GM18907 (cell line): ENCODE measurements around the gene PAPLN.

Source experiments
- ATAC-seq: cut with Tn5 transposase; IDR thresholded peaks from one replicate; pipeline ENCODE4 v1.9.1; 2021; ENCODE audit warnings: mild to moderate bottlenecking, moderate library complexity; ENCODE audit not compliant: unreplicated experiment

Gene PAPLN

DNA sequence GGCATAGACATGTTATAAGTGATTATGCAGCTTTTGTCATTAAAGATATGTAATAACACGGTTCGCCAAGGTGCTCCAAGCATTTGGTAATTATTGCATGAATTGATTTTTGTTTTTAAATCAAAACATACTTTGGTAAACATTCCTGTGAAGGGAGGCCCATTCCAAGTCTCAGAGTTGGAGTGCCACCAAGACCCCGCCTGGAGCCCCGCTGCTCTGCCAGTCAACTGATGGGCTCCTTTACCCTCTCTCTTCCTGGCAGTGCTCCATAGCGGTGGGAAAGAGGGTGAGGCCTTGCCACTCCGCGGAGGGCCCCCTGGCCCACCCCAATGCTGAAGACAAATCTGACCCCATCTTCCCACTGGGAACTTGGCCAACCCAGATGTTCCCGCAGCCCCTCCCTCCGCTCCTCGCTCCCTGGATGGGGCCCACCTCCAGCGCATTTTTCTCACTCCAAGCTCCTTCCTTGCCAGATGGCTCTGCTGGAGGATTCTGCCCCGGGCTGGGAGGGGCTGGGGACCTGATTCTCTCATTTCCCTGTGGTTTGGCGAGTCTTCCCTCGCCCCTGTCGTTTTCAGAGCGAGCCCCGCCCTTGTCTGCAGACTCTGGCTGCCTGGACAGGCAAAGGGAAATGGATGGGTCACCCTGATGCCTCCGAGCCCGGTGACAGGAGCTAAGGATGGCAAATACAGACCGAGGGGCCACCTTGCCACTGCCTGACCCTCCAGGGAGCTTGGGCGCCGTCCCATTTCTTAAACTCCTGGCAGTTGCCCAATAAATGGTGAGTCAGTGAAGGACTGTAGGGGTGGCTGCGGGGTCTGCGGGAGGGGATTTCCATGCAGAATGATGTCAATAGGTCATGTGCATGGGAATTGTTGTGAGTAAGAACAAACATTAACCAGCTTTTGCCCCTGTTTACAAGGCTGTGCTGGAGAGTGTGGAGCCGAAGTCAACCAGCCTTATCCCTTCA lies 9.2 kb upstream of the PAPLN start:
- no peak for ATAC-seq

DNA sequence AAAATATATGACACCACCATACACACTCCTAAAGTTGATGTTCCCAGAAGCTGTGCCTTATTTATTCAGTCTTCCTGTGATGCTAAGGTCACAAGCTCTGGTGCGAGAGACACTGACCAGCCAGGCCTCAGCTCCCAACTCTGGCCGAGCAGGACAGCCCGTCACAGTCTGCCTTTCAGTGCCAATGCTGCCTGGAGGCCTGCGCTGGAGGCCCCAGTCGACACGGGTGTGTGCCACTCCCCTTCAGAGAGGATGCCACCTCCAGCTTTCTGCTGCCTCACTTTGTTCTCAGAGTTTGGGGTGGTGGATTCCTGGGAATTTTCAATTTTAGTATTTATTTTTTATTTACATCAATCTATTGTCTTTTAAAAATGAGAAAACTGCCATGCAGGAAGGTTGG lies 7.3 kb upstream of the PAPLN start:
- ATAC-seq: no peak

DNA sequence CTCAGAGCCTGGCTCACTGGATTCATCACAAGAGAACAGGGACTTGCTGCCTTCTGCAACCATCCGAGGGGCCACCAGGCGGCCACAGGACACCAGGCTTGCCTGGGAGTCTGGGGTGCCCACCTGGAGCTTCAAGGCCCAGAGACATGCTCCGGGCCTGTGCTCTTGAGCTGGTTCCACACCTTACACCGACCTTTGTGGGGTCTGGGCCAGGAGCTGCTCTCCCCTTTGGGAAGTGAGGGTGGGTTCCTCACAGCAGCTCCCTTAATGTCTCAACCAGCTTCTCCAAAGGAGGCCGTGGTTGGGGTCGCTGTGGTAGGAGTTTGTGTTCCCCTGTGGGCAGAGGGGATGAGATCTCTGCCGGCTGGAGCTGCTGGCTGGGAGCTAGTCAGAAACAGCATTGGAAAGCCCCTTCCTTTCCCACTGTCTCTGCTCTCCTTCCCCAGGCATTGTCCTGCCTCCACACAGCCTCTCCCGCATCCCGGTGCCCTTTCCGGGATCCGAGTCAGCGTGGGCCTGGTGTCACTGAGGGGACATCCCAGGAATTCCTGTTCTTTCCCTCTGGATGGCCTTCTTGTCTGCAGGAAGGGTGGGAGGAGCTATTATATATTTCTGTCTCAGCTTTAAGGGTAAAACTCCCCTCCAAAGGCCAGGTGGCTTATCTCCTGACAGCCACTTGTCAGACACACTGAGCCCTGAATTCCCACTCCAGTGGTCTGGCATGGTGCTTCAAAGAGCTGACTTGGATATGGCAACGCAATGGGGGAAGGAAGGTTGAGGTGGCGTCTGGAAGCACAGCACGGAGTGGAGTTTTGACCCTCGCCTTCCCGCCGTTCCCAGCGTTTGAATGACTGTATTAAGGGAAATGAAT lies 5.1 kb upstream of the PAPLN start:
- no peak for ATAC-seq

DNA sequence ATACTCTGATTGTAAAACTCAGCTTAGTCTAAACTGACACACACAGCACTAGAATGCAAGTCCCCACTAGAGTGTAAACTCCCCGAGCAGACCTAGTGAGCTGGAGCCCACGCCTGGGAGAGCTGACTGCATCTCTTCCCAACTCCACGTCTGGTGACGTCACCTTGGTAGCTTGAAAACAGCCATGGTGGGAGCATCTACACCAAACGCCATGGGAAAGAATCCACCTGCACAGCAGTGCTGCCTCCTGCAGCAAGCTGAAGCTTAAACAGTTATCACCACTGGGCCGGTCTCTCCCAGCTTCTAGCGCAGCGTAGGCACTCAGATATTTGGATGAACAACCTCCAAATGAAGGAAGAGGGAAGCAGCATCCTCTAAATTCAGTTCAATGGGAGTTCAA lies 4.3 kb upstream of the PAPLN start:
- no peak for ATAC-seq

DNA sequence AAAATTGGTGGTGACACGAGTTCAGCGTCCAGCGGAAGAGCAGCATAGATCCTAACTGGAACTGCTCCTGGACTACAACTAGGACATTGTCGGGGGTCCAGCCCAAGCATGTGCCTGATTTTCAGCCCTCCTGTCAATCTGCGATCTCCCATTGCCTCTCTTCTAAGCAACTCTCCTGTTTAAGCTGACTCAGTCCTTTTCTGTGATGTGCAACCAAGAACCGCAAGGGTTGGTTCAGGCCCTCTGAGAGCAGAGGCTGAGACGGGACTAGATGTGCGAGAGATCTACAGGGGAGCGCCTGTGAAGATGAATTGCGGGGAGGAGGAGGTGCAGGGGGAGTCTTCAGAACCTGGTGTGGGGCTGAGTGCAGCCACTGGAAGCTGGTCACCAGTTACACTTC lies 3.7 kb upstream of the PAPLN start:
- no peak for ATAC-seq

DNA sequence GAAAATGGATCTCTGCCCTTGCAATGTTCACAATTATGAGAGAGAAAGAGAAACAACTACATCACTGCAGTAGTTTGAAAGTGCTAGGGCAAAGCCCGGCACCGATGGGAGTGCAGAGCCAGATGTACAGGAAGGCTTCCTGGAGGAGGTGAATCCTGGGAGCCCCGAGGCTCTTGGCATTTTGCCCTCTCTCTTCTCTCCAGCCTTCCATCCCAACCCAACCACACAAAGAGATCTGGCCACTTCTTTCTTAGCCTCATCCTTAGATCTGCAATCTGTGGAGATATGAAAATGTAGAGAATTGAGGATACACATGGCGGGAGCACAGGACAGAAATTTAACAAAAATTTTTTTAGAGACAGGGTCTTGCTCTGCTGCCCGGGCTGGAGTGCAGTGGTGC lies 3.3 kb upstream of the PAPLN start:
- ATAC-seq: no peak

DNA sequence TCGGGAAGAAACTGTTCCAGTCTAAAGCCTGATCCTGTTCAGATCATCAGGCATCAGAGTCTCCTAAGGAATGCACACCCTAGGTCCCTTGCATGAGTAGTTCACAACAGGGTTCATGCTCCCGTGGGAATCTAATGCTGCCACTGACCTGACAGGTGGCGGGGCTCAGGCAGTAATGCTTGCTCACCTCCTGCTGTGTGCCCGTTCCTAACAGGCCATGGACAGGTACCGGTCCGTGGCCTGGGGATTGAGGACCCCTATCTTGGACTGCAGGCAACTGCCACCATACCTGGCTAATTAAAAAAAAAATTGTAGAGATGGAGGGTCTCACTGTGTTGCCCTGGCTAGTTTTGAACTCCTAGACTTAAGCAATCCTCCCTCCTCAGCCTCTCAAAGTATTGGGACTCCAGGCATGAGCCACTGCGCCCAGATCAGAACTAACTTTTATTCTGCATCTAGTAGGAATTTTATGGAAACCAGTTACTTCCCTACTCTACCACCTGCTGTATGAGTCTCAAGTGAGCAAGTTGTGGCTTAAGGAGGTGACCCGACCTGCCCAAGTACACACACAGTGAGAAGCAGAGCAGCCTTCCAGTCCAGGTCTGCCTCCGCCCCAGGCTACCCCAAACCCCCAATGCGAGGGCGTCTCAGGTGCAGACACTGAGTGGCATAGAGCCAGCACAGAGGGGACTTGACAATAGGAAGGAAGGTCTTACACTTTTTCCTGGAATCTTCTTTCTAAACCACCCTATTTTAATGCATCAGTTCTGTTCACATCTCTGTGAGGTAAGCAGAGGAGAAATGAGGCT lies 2.5 kb upstream of the PAPLN start:
- no peak for ATAC-seq

DNA sequence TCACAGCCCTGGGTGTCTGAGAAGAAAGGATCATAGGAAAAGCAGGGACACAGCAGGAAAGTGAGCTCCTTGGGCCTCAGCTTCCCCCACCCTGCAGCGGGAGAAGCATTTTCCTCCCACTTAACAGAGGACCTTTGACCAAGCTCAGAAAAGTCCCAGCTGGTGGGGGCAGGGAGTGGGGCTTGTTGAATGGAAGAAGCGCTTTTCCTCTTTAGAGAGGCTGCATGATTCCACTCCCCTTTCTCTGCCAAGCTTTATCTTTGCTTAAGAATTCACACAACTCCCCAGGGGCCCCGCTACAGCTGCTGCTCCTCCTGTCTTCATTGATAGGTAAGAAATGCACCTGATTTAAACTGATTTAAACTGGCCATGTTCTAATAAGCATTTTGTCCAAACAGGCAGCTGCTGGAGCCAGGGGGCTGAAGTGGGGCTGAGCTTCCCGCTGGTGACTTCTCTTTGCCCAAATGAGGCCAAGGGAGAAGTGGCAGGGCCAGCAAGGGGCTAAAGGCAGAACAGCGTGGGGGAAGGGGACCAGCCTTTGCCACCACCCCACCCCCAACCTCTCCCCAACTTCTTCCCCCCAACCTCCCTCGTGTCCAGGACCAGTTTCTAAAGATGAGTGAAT lies 1.7 kb upstream of the PAPLN start:
- no peak for ATAC-seq

DNA sequence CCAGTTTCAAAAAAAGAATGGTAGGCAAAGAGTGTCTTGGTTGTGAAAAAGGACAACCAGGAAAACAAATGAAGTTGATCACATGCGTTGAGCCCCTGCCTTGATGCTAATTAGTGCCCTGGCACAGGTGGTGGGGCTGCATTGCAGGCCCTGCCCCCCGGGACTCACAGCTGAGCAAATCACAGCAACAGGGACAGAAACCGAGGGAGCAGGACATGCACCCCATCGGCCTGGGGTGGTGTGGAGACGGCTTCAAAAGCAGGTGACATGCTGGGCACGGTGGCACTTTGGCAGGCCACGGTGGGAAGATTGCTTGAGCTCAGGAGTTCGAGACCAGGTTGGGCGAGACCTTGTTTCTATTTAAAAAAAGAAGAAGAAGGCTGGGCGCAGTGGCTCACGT lies 1.1 kb upstream of the PAPLN start:
- ATAC-seq: no peak

DNA sequence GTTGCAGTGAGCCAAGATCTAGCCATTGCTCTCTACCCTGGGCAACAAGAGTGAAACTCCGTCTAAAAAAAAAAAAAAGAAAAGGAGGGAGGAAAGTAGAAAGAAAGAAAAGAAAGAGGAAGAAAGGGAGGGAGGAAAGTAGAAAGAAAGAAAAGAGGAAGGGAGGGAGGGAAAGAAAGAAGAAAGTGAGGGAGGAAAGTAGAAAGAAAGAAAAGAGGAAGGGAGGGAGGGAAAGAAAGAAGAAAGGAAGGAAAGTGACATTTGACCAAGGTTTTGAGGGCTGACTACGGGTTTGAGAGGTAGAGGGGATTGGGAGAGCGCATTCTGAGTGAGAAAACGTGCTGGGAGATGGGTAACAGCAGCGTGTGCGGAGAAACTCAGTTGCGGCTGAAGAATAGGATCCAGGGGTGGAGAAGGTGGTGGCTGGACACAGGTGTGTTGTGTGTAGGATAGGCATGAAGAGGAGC lies 521 bp upstream of the PAPLN start:
- ATAC-seq: no peak

DNA sequence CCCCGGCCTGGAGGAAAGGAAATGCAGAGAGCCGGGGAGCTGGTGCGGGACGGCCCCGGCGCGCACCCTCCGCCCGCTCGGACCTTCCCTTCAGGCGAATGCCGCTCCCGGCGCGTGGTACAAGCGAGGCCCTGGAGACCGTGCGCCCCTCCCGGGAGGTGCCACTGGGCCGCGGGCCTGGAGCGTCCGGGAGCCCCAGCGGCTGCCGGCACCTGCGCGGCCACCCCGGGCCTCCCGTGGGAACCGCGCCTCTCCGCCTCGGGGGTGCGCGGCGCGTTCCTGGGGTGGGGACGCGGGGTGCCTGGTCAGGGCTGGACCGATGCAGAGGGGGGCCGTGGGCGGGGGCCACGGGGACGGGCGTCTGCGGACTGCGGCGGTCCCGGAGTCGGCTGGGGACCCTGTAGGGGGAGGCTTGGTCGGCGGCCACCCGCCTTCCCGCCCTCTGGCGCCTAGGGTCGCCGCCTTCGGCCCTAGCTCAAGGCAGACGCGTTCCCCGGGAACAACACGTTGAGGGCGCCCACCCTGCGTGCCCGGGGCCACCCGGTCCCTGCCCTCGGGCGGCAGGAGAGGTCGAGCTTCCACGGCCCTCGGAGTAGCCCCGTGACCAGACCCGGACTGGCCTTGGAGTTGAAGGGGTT lies 599 bp downstream of the PAPLN start:
- ATAC-seq: no peak

DNA sequence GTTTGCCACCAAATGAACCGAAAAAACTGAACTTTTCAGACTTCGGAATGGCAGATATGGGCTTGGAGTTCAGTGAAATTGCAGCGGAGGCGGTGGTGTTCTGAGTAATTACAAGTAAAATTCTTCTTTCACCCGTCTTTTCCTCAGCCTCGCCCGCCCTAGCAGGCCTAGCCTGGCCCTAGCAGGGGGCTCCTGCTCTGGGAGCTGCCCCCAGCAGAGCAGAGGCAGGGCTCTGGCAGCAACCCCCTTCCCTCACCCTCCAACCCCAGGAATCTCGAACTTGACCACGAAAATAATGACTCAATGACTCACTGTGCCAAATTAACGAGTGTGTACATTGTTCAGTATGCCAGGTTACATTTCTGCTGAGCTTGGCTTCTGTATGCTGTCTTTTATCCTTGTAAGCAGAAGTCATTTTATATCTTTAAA lies 1.1 kb downstream of the PAPLN start:
- no peak for ATAC-seq

DNA sequence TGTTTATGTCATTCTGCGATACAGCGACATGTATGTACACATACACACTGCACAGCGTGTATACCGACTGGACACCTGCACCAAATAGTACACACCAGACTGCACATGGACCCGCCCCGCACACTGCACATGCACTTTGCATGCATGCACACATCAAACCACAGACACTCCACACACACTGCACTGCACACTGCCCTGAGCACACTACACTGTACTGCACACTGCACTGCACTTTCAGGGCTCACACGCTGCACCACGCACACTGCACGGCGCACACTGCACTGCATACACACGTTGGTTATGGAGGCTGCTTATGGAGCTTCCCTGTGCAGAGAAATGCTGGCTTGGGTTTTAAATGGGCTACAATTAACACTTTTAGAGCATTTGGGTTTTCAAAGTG lies 1.6 kb downstream of the PAPLN start:
- no peak for ATAC-seq

DNA sequence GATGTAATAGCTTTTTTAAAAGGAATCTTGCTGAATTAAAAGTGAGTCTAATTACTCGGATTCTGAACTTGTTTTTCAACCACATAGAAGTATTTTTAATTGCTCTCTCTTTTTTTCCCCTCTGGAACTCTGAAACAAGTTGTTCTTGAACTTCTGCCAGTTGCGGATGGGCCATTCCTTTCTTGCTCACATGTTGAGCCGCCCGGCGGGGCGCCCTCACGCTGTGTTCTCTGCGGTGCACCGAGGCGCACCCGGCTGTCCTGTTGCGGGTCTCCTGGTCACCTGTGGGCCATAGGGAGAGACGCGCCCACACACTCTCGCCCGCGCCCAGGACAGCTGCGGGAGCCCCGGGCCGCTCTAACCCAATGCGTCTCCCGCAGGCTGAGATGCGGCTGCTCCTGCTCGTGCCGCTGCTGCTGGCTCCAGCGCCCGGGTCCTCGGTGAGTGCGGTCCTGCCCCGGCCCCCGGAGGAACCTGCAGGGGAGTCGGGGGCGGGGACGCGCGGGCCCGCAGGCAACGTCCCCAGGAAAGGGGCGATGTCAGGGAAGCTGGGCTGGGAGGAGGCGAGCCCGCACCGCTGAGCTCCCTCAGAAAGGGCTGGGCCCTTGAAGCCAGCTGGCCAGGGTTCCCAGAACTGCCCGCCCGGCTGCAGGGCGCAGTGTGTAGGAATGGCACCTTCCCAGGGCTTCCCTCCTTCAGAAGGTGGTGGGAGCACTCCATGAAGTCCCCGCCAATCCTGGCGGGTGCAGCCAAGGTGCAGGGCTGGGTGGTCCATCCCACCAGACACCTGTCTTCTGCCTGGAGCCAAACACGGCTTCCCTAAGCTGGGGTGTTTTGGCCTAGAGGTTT lies 2.3 kb downstream of the PAPLN start:
- ATAC-seq: no peak

DNA sequence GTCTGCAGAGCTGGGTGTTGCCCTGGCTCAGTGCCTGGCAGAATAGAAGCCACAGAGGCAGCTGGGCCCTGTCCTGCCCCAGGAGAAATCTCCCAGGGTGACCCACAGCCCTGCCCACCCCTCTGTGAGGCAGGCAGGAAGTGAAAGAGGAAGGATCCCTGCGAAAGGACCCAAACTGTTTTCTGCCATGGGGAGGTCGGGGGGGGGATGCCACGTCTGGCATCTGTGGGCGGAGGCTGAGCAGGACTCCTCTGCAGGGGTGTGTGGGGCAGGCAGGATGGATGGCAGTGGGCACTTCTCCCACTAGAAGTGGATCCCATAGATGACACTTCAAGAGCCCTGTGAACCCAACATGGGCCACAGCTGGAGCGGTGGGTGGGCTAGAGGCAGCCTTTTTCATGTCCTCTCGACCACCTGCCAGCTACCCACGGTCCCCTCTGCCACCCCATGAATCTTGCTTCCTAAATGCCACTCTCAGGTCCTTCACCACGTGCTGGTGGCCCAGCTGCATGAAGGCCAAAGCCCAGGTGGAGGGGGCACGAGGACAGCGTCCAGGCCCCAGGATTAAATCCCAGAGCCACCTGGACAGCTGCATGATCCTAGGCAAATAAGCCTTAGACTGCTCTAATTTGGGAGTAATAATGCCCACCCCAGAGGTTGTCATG lies 3.6 kb downstream of the PAPLN start:
- ATAC-seq: no peak

DNA sequence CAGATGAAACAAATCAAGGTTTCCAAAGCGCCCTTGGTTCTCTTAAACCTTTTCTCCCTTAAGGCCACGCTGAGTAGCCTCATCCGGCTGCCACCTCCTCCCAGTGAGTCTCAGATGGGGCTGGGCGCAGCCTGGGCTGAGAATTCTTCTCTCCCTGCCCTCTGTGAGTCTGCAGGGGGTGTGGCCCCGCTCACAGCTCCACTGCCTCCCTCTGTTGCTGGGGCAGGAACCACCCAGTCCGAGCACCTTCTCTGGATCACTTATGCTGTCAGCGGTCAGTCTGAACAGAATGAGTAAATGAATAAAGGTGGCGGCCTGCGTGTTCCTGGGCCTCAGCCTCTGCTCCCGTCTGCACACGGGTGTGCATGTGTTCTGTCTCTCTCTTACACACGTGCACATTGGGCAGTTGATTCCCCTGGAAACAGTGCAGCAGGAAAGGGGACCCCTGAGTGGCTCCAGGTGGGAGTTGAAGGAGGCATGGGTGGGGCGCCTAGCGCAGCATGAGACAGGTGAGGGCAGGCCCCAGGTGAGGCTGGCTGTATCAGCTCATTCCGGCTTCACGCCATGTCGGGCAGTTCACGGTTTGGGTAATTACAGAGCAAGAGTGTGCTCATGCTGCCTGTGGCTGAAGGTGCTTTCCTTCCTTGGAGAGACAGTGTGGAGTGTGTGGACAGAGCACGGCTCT lies 4.3 kb downstream of the PAPLN start:
- ATAC-seq: no peak

DNA sequence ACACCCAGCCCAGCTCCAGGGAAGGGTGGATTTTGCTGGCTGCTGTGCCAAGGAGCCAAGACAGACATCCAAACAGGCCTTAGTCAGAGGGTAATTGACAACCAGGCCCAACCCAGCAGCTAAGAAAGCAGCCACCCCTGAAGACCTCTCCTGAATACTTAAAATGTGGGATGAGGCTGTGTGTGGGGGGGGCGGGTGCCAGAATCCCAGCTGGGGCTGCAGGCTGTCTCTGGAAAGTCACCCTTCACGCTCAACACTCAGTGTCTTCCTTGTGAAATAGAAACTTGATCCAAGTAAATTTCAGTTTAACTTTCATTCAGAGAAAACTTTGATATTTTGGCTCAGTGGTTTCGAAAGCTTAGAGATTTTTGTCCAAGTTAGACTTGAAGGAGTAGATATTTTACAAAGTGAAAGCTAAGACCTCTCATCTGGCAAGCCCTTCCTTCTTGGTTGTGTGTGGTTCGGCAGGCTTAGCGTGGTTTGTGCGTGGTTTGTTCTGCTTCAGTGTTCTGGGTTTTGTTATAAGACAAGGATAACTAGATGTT lies 5.1 kb downstream of the PAPLN start:
- no peak for ATAC-seq

DNA sequence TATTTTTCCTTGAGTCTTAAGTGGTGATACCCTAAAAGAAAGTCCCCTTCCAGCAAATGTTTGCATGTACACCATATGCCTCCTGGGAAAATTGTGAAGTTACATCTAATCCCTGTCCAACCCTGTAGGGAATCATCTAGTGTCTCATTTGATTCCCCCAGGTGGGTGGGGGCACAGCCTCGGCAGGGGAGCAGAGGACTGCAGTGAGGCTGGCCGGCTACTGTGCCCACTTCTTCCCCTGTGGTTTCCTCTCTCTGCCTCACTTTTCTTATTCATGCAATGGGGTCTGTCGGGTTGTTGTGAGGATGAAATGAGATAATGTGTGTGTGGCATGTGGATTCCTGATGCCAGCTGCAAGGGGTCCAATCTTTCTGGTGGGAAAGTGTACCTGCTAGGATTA lies 6.0 kb downstream of the PAPLN start:
- no peak for ATAC-seq
